Hippocampal formation (tissue), 2 donors: ENCODE data around the gene AURKB.
A peak's percentile ranks its signal among the peaks of the same experiment; 100 is the strongest.
"Not testable (repeated sequence)": the region's sequence is repeated elsewhere in the genome, so short reads cannot be mapped to it uniquely, and the experiment has no call there.

Experiments used
- DNase-seq, 2 donors: peaks; one replicate each; lab custom pipeline; 2025; lab: John Stamatoyannopoulos, UW

The AURKB gene

GRCh38 chr17:8209907-8210760 lies at the start of gene AURKB:
AURKB (minus strand) TSS chr17:8210575; CDS start chr17:8210224, 351 bp downstream.
- peak; percentile 84 to 87 for DNase-seq

- no peak for DNase-seq
Measured at GRCh38 chr17:8257801-8258200, 47.4 kb upstream of the AURKB start.

- DNase-seq: no peak
Measured at GRCh38 chr17:8256691-8257090, 46.3 kb upstream of the AURKB start.

- DNase-seq: no peak
Measured at GRCh38 chr17:8256291-8256690, 45.9 kb upstream of the AURKB start.

GRCh38 chr17:8255499-8255898 lies 45.1 kb upstream of the AURKB start:
- no peak for DNase-seq

- no peak for DNase-seq
Measured at GRCh38 chr17:8254881-8255280, 44.5 kb upstream of the AURKB start.

GRCh38 chr17:8253801-8254200 lies 43.4 kb upstream of the AURKB start:
- DNase-seq: no peak

- DNase-seq: not testable (repeated sequence)
Measured at GRCh38 chr17:8251411-8251810, 41.0 kb upstream of the AURKB start.

GRCh38 chr17:8249621-8250500 lies 39.5 kb upstream of the AURKB start:
- no peak for DNase-seq

GRCh38 chr17:8248751-8249607 lies 38.6 kb upstream of the AURKB start, which contains the start of gene PFAS:
PFAS (plus strand) TSS chr17:8249289; CDS start chr17:8253938, 4,649 bp downstream.
- DNase-seq: peak; percentile 78 to 88

GRCh38 chr17:8244768-8245167 lies 34.4 kb upstream of the AURKB start:
- no peak for DNase-seq

GRCh38 chr17:8243827-8244226 lies 33.5 kb upstream of the AURKB start:
- DNase-seq: no peak

- no peak for DNase-seq
Measured at GRCh38 chr17:8237886-8238285, 27.5 kb upstream of the AURKB start.

GRCh38 chr17:8237175-8237574 lies 26.8 kb upstream of the AURKB start:
- no peak for DNase-seq

- no peak for DNase-seq
Measured at GRCh38 chr17:8235676-8236075, 25.3 kb upstream of the AURKB start.

GRCh38 chr17:8234361-8235270 lies 24.2 kb upstream of the AURKB start:
- no peak for DNase-seq

GRCh38 chr17:8231701-8232100 lies 21.3 kb upstream of the AURKB start:
- no peak for DNase-seq

- no peak for DNase-seq
Measured at GRCh38 chr17:8227238-8227581, 16.8 kb upstream of the AURKB start.

- DNase-seq: peak; percentile 70 to 76
Measured at GRCh38 chr17:8226536-8227237, 16.3 kb upstream of the AURKB start.
